HCT116 (cell line): ENCODE measurements around the gene GPR68.

Experiments used
- CTCF ChIP-seq, 3 experiments: fragments of 200-600 bp in 1 of 3; sonication (generic) in 1 of 3; IDR thresholded peaks in 2 of 3; conservative IDR thresholded peaks in 1 of 3; 2 replicates each; pipeline ENCODE4 v1.5.1; 2012 to 2017; ENCODE audit warnings: low read depth in 2 of 3, low read length in 2 of 3, antibody characterized with exemption in 1 of 3, borderline replicate concordance in 1 of 3, control low read depth in 1 of 3, mild to moderate bottlenecking in 1 of 3, mixed read lengths in 1 of 3, mixed run types in 1 of 3, moderate library complexity in 1 of 3; ENCODE audit not compliant: insufficient read depth in 1 of 3
- FOSL1 ChIP-seq: IDR thresholded peaks from 2 replicates; pipeline ENCODE4 v1.6.1; 2012; ENCODE audit warnings: low read depth

DNA sequence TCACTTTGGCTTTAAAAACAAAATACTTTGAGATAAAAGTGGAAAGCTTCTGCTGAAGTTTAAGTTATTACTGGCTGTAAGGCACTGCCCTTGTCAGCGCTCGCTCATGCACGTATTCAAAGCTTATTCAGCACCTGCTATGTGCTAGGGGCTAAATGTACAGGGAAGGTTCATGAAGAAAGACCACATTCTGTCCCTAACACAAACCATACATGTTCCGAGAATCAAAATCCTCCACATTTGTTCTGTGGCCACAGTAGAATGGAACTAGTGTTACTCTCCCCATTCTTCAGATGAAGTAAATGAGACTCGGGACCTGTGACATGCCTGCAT, 33.8 kb upstream of the GPR68 start:
- TF ChIP-seq FOSL1 = no peak
- no peak for TF ChIP-seq CTCF (IDR thresholded peaks at IDR 0.05 in 2 of 3, conservative IDR thresholded peaks at IDR 0.05 in 1 of 3; ENCODE audit: borderline replicate concordance in 1 of 3, insufficient read depth in 1 of 3, low read depth in 2 of 3, low read length in 2 of 3)
